NCI-H1092 treated with DMSO at 0.1 percent for 48 hours (cell line): ENCODE measurements around the gene FRMD5.
"Not testable (repeated sequence)": the region's sequence is repeated elsewhere in the genome, so short reads cannot be mapped to it uniquely, and the experiment has no call there.

Source experiments
- DNase-seq: peaks from one replicate; lab custom pipeline; 2025; lab: John Stamatoyannopoulos, UW

FRMD5 gene

DNA sequence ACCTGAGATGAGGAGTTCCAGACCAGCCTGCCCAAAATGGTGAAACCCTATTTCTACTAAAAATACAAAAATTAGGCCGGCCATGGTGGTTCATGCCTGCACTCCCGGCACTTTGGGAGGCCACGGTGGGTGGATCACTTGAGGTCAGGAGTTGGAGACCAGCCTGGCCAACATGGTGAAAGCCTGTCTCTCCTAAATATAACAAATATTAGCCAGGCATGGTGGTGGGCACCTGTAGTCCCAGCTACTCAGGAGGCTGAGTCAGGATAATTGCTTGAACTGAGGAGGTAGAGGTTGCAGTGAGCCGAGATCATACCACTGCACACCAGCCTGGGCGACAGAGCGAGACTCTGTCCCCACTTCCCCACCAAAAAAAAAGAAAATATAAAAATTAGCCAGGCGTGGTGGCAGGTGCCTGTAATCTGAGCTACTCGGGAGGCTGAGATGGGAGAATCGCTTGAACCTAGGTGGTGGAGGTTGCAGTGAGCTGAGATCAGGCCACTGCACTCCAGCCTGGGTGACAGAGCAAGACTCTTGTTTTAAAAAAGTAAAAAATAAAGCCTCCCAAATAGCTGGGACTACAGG, 364.3 kb downstream of the FRMD5 start:
- not testable (repeated sequence) for DNase-seq

- DNase-seq, result not testable (repeated sequence)
These were observed 365.0 kb downstream of the FRMD5 start for GRCh38 chr15:43829951-43830540.

GRCh38 chr15:43828061-43828657, 366.9 kb downstream of the FRMD5 start:
- DNase-seq, result no peak

DNA sequence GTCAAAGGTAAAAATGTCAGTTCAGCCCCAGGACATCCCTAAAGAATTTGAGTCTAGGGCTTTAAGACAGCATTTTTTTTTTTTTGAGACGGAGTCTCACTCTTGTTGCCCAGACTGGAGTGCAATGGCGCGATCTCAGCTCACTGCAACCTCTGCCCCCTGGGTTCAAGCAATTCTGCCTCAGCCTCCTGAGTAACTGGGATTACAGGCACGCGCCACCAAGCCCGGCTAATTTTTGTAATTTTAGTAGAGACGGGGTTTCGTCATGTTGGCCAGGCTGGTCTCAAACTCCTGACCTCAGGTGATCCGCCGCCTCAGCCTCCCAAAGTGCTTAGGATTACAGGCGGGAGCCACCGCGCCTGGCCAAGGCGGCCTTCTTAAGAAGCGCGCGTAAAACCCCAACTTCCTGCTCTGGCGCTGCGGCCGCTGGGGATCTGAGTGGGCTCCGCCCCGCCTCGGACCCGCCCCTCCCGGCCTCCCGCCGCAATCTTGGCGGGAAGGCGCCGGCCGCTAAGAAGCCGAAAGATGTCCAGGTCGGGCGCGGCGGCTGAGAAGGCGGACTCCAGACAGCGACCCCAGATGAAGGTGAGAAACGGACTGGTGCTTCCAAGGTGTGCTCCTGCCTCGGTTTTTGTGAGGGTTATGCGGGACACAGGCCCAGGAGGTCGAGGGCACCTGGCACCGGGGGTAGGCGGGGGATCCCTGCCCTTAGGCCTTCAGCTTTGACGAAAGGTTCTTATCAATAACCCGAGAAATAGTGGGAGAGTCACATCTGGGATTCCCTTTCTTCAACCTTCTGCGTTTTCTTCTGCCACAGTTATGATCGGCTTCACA, 368.3 kb downstream of the FRMD5 start, which contains the start of gene WDR76:
TSS of gene WDR76 (plus strand) at position 495 of the 834 bp plus-strand sequence. CDS start at position 526, 31 bp downstream.
- peak; percentile 74 for DNase-seq

- DNase-seq, result no peak
These were observed 369.0 kb downstream of the FRMD5 start for GRCh38 chr15:43826029-43826507.

DNA sequence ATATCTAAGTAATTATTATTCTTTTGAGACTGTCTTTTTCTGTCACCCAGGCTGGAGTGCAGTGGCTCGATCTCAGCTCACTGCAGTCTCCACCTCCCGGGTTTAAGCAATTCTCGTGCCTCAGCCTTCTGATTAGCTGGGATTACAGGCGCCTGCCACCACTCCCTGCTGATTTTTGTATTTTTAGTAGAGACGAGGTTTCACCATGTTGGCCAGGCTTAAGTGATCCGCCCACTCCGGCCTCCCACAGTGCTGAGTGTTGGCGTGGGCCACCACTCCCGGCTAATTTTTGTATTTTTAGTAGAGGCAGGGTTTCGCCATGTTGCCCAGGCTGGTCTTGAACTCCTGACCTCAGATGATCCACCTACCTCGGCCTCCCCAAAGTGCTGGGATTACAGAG, 369.8 kb downstream of the FRMD5 start:
- not testable (repeated sequence) for DNase-seq

DNA sequence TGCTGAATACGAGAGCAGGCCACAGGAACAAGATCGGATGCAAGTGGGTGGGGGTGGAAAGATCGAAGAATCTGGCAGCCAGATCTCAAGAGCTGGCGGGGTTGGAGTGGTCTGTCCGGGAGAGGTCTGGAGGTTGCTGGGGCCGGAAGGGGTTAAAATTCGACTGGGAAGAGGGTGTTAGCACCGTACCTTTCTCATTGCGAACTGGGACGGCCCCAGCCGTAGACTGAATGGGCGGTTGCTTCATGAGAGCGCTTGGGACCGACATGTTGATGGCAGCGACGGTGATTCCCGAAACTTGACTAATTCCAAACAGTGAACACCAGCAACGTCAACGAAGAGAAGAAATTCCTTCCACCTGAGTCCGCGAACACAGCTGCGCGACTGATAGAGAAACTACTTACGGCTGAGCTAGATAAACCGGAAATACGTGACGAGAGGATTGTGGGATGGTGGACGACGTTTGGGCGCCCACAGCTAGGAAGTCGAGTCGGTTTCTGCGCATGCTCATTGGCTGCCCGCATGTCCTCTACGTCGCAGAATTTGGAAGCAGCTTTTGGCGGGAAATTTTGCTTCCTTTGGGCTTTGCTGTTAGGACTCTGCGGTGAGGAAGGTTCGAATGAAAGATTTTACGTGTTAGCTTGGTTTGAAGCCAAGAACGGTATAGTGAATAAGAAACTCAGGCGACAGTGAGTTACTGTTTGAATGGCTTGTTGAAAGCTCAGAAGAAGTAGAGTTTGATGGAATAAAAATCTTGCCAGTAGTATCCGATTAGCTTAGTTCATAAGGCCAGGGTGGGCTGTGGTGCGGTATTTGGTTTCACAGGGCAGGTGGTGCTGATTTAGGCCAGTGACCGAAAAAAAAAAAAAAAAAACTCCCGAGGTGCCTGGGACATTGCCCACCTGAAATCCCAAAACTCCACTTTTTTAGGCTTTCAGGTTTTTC, 370.5 kb downstream of the FRMD5 start, which contains the start of gene MFAP1:
TSS of gene MFAP1 (minus strand) at position 389 of the 945 bp plus-strand sequence. CDS start at position 268, 121 bp downstream.
- DNase-seq, result peak; percentile 95

- no peak for DNase-seq
These were observed 373.6 kb downstream of the FRMD5 start for GRCh38 chr15:43821505-43821904.
